Measurements from ENCODE around the gene PLA2G12B. TPM values are rescaled to one million over a fixed set of nuclear protein-coding genes. Genes with fewer than 3 reads are reported as not detected.
"Not testable (repeated sequence)": the region's sequence is repeated elsewhere in the genome, so short reads cannot be mapped to it uniquely, and the experiment has no call there.

Gene PLA2G12B, protein sequence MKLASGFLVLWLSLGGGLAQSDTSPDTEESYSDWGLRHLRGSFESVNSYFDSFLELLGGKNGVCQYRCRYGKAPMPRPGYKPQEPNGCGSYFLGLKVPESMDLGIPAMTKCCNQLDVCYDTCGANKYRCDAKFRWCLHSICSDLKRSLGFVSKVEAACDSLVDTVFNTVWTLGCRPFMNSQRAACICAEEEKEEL
- not detected for total RNA-seq

GRCh38 chr10:72954596-72955554 lies at the start of gene PLA2G12B:
PLA2G12B (minus strand) TSS chr10:72954806; CDS start chr10:72954685, 121 bp downstream.
- no peak within 1 kb of the TSS for H3K4me3 Mint-ChIP-seq
- POLR2A ChIA-PET, result no interaction called here
- H3K9me3 Mint-ChIP-seq, result no peaks in the 10 kb centered on the region
- no peak within 1 kb of the TSS for H3K27ac Mint-ChIP-seq
- peaks cover 10% of the 10 kb centered on the region for H3K27me3 Mint-ChIP-seq
- no peaks in the 10 kb centered on the region for H3K36me3 Mint-ChIP-seq (ENCODE audit: low read depth)
- H3K4me1 Mint-ChIP-seq, result no peaks in the 10 kb centered on the region
- no peak for DNase-seq
- CTCF ChIA-PET, result no interaction called here

- ChIA-PET POLR2A (no interaction called here), CTCF (no interaction called here)
- H3K36me3 Mint-ChIP-seq (ENCODE audit: low read depth), result peaks cover 42% of the 10 kb centered on the region
- no peaks in the 10 kb centered on the region for H3K9me3 Mint-ChIP-seq
- H3K27me3 Mint-ChIP-seq, result no peaks in the 10 kb centered on the region
- H3K27ac Mint-ChIP-seq, result no peak overlapping the region
- no peak overlapping the region for H3K4me3 Mint-ChIP-seq
- H3K4me1 Mint-ChIP-seq, result no peaks in the 10 kb centered on the region
- no peak for DNase-seq
Measured at GRCh38 chr10:73003822-73004221, 49.2 kb upstream of the PLA2G12B start.

GRCh38 chr10:73000973-73001372 lies 46.4 kb upstream of the PLA2G12B start:
- ChIA-PET CTCF (no interaction called here), POLR2A (no interaction called here)
- Mint-ChIP-seq H3K27me3 (no peaks in the 10 kb centered on the region), H3K4me3 (no peak overlapping the region), H3K9me3 (peaks cover 4% of the 10 kb centered on the region), H3K27ac (no peak overlapping the region), H3K36me3 (ENCODE audit: low read depth) (peaks cover 32% of the 10 kb centered on the region), H3K4me1 (no peaks in the 10 kb centered on the region)
- DNase-seq, result no peak

GRCh38 chr10:72997099-72997498 lies 42.5 kb upstream of the PLA2G12B start:
- Mint-ChIP-seq H3K9me3 (peaks cover 5% of the 10 kb centered on the region), H3K36me3 (ENCODE audit: low read depth) (peaks cover 39% of the 10 kb centered on the region), H3K4me1 (no peaks in the 10 kb centered on the region), H3K27ac (no peak overlapping the region), H3K4me3 (no peak overlapping the region), H3K27me3 (no peaks in the 10 kb centered on the region)
- POLR2A ChIA-PET, result interaction anchor here (0.8 kb wide), 1 partner anchor 460 kb away, joined by 3 read pairs; no protein-coding TSS in a partner anchor
- DNase-seq, result no peak
- CTCF ChIA-PET, result no interaction called here

DNA sequence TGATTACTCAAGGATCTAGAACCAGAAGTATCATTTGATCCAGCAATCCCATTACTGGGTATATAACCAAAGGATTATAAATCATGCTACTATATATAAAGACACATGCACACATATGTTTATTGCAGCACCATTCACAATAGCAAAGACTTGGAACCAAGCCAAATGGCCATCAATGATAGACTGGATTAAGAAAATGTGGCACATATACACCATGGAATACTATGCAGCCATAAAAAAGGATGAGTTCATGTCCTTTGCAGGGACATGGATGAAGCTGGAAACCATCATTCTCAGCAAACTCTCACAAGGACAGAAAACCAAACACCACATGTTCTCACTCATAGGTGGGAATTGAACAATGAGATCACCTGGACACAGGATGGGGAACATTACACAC lies 40.9 kb upstream of the PLA2G12B start:
- H3K9me3 Mint-ChIP-seq, DNase-seq, H3K4me1 Mint-ChIP-seq, H3K27ac Mint-ChIP-seq, H3K4me3 Mint-ChIP-seq, H3K27me3 Mint-ChIP-seq, POLR2A ChIA-PET: not testable (repeated sequence)
- CTCF ChIA-PET, result interaction anchor here (0.6 kb wide), 1 partner anchor 207 kb away, joined by 3 read pairs; no protein-coding TSS in a partner anchor
- H3K36me3 Mint-ChIP-seq (ENCODE audit: low read depth), result peaks cover 41% of the 10 kb centered on the region

GRCh38 chr10:72989771-72990170 lies 35.2 kb upstream of the PLA2G12B start:
- peaks cover 28% of the 10 kb centered on the region for H3K36me3 Mint-ChIP-seq (ENCODE audit: low read depth)

GRCh38 chr10:72984618-72985017 lies 30.0 kb upstream of the PLA2G12B start:
- H3K27me3 Mint-ChIP-seq; H3K27ac Mint-ChIP-seq; H3K36me3 Mint-ChIP-seq (ENCODE audit: low read depth); DNase-seq; POLR2A ChIA-PET; CTCF ChIA-PET; H3K4me3 Mint-ChIP-seq; H3K4me1 Mint-ChIP-seq: not testable (repeated sequence)
- H3K9me3 Mint-ChIP-seq, result peaks cover 15% of the 10 kb centered on the region

More at GRCh38 chr10:72989771-72990170, 35.2 kb upstream of the PLA2G12B start:
- H3K4me1 Mint-ChIP-seq, CTCF ChIA-PET, H3K27me3 Mint-ChIP-seq, H3K9me3 Mint-ChIP-seq, H3K4me3 Mint-ChIP-seq, H3K27ac Mint-ChIP-seq, DNase-seq: not testable (repeated sequence)
- POLR2A ChIA-PET, result interaction anchor here (0.7 kb wide), 1 partner anchor 11 kb away, joined by 3 read pairs; no protein-coding TSS in a partner anchor

- Mint-ChIP-seq H3K27me3 (peaks cover 10% of the 10 kb centered on the region), H3K27ac (no peak overlapping the region), H3K4me3 (no peak overlapping the region), H3K4me1 (no peaks in the 10 kb centered on the region), H3K9me3 (peaks cover 35% of the 10 kb centered on the region), H3K36me3 (ENCODE audit: low read depth) (peaks cover 11% of the 10 kb centered on the region)
- POLR2A ChIA-PET, result no interaction called here
- no peak for DNase-seq
- CTCF ChIA-PET, result no interaction called here
Measured at GRCh38 chr10:72981882-72982529, 27.4 kb upstream of the PLA2G12B start.

- POLR2A ChIA-PET, result no interaction called here
- Mint-ChIP-seq H3K27me3 (peaks cover 11% of the 10 kb centered on the region), H3K9me3 (peaks cover 39% of the 10 kb centered on the region), H3K4me3 (no peak overlapping the region), H3K36me3 (ENCODE audit: low read depth) (peaks cover 14% of the 10 kb centered on the region), H3K27ac (no peak overlapping the region), H3K4me1 (no peaks in the 10 kb centered on the region)
- CTCF ChIA-PET, result no interaction called here
- DNase-seq, result no peak
Measured at GRCh38 chr10:72981028-72981881, 26.6 kb upstream of the PLA2G12B start.

DNA sequence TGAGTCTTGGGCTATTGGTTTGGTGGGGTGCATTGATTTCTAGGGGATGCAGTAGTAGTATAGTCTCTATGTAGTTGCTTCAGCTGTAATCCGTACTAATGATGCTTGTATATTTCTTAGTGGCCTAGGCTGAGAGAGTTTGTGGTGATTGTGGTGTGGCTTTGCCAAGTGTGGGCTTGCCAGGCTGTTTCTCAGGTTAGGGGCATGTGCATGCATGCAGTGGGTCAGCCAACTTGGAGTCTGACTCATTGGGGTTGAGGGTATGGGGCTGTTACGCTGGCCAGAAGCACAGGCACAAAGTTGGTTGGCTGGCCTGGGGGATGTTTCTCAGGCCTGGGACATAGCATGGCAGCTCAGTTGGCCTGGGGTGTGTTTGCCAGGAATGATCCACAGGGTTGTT lies 25.7 kb upstream of the PLA2G12B start:
- Mint-ChIP-seq H3K27ac (no peak overlapping the region), H3K4me1 (no peaks in the 10 kb centered on the region), H3K9me3 (peaks cover 46% of the 10 kb centered on the region), H3K36me3 (ENCODE audit: low read depth) (peaks cover 14% of the 10 kb centered on the region), H3K4me3 (no peak overlapping the region), H3K27me3 (peaks cover 14% of the 10 kb centered on the region)
- ChIA-PET CTCF (no interaction called here), POLR2A (no interaction called here)
- no peak for DNase-seq

GRCh38 chr10:72979709-72980108 lies 25.1 kb upstream of the PLA2G12B start:
- DNase-seq, result no peak
- Mint-ChIP-seq H3K4me1 (no peaks in the 10 kb centered on the region), H3K27me3 (peaks cover 15% of the 10 kb centered on the region), H3K36me3 (ENCODE audit: low read depth) (peaks cover 14% of the 10 kb centered on the region), H3K27ac (no peak overlapping the region), H3K9me3 (peaks cover 46% of the 10 kb centered on the region), H3K4me3 (no peak overlapping the region)
- CTCF ChIA-PET, result no interaction called here
- POLR2A ChIA-PET, result no interaction called here

GRCh38 chr10:72976886-72977285 lies 22.3 kb upstream of the PLA2G12B start:
- Mint-ChIP-seq H3K9me3 (peaks cover 44% of the 10 kb centered on the region), H3K4me1 (no peaks in the 10 kb centered on the region), H3K4me3 (no peak overlapping the region)

DNA sequence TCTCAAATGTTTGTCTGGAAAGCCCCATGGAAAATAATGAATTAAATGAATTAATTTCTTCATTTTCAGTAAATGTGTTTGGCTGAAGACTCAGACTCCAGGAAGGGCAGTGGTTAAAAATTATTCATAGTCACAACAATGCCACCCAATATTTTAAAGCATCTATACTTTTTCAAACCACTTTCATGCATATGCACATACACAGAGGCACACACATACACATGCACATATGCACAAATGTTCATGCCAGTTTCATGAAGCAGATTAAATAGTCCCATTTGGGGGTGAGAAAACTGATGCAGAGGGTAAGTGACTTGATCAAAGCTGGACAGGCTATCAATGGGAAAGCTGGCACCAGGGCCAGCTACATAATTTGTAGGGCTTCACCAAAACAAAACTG lies 1.4 kb upstream of the PLA2G12B start:
- ChIA-PET POLR2A (no interaction called here), CTCF (no interaction called here)
- no peak for DNase-seq
- Mint-ChIP-seq H3K27me3 (peaks cover 13% of the 10 kb centered on the region), H3K27ac (no peak overlapping the region), H3K4me1 (no peaks in the 10 kb centered on the region), H3K4me3 (no peak overlapping the region), H3K36me3 (ENCODE audit: low read depth) (no peaks in the 10 kb centered on the region), H3K9me3 (no peaks in the 10 kb centered on the region)

More at GRCh38 chr10:72976886-72977285, 22.3 kb upstream of the PLA2G12B start:
- Mint-ChIP-seq H3K27ac (no peak overlapping the region), H3K27me3 (peaks cover 18% of the 10 kb centered on the region), H3K36me3 (ENCODE audit: low read depth) (peaks cover 14% of the 10 kb centered on the region)
- DNase-seq, result no peak
- ChIA-PET CTCF (no interaction called here), POLR2A (no interaction called here)
